HCT116 (cell line): ENCODE measurements around the gene CSNK1G2.

ENCODE experiments used
- ATF3 ChIP-seq: IDR thresholded peaks from 2 replicates; pipeline ENCODE4 v1.6.1; 2012
- CTCF ChIP-seq, 3 experiments: fragments of 200-600 bp in 1 of 3; sonication (generic) in 1 of 3; IDR thresholded peaks in 2 of 3; conservative IDR thresholded peaks in 1 of 3; 2 replicates each; pipeline ENCODE4 v1.5.1; 2012 to 2017; ENCODE audit warnings: low read depth in 2 of 3, low read length in 2 of 3, antibody characterized with exemption in 1 of 3, borderline replicate concordance in 1 of 3, control low read depth in 1 of 3, mild to moderate bottlenecking in 1 of 3, mixed read lengths in 1 of 3, mixed run types in 1 of 3, moderate library complexity in 1 of 3; ENCODE audit not compliant: insufficient read depth in 1 of 3
- EZH2 ChIP-seq: fragments of 200-600 bp; sonication (generic); IDR thresholded peaks from 2 replicates; pipeline ENCODE4 v1.6.1; 2017; ENCODE audit warnings: antibody characterized with exemption, mixed run types
- POLR2A ChIP-seq: IDR thresholded peaks from 2 replicates; pipeline ENCODE4 v1.7.0; 2011; ENCODE audit warnings: borderline replicate concordance; ENCODE audit not compliant: insufficient read depth, insufficient read length; ENCODE audit errors: extremely low read depth
- POLR2AphosphoS5 ChIP-seq: IDR thresholded peaks from 2 replicates; pipeline ENCODE4 v1.6.1; 2011; ENCODE audit warnings: mild to moderate bottlenecking, low read depth, low read length, moderate library complexity
- REST ChIP-seq: IDR thresholded peaks from 2 replicates; pipeline ENCODE4 v1.6.1; 2012; ENCODE audit warnings: low read depth
- SIN3A ChIP-seq: IDR thresholded peaks from 2 replicates; pipeline ENCODE4 v1.6.1; 2012; ENCODE audit warnings: low read depth
- ZNF274 ChIP-seq: fragments of 200-500 bp; sonication (Bioruptor generic); IDR thresholded peaks from 2 replicates; pipeline ENCODE4 v1.6.1; 2014; ENCODE audit warnings: mild to moderate bottlenecking, low read depth, low read length, inconsistent platforms

DNA sequence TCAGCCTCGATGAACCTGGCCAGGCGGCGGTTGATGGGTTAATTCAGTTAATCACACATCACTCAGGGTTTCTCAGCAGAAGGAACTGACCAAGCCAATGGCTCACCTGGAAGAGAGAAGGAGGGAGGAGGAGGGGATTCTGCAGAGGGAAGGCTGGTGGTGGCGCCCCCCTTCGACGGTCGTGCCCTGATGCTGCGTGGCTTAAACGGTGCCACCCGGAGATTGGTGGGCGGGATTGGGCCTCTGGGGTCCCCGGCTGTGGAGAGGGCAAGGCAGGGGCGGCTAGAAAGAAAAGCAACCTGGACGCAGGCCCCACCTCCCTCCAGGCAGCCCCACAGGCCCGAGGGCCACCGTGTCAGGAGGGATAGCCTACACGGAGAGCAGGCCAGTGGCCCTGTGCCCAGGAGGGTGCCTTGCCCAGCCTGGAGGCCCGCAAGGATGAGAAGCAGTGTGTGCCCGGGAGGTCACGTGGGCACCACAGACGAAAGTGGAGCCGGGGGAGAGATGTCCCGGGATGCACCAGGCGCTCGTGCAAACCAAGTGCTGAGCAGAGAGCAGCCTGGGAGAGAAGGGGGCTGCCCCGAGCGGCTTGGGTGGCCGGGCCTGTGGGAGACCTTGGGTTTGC, 16.0 kb downstream of the CSNK1G2 start:
- TF ChIP-seq POLR2A (no peak), CTCF (IDR thresholded peaks at IDR 0.05 in 2 of 3, conservative IDR thresholded peaks at IDR 0.05 in 1 of 3; ENCODE audit: borderline replicate concordance in 1 of 3, insufficient read depth in 1 of 3, low read depth in 2 of 3, low read length in 2 of 3) (no peak), ZNF274 (no peak), ATF3 (no peak), REST (no peak), POLR2AphosphoS5 (no peak), EZH2 (no peak), SIN3A (no peak)
